Loucy (cell line): ENCODE data around the gene RSU1.

Experiments
- H2AFZ ChIP-seq: fragments of 200-600 bp; sonication (generic); 2 replicates; pipeline ENCODE4 v1.6.0; 2016; ENCODE audit warnings: antibody characterized with exemption, mild to moderate bottlenecking, low read length, moderate library complexity
- H3F3A ChIP-seq: fragments of 200-600 bp; 2 replicates; pipeline ENCODE4 v1.6.0; 2016; ENCODE audit warnings: antibody characterized with exemption, low read depth, mild to moderate bottlenecking
- H3K27me3 ChIP-seq: fragments of 200-600 bp; sonication (generic); 2 replicates; pipeline ENCODE4 v1.6.1; 2014; ENCODE audit warnings: low read length, mild to moderate bottlenecking; ENCODE audit not compliant: insufficient read depth, poor library complexity, severe bottlenecking
- H3K36me3 ChIP-seq: fragments of 200-600 bp; sonication (generic); 2 replicates; pipeline ENCODE4 v1.6.1; 2016; ENCODE audit warnings: low read length; ENCODE audit not compliant: insufficient read depth
- H3K4me1 ChIP-seq: fragments of 200-600 bp; sonication (generic); 2 replicates; pipeline ENCODE4 v1.5.1; 2014; ENCODE audit warnings: low read length, mild to moderate bottlenecking; ENCODE audit not compliant: insufficient read depth, poor library complexity, severe bottlenecking
- H3K4me2 ChIP-seq: fragments of 200-600 bp; sonication (generic); 2 replicates; pipeline ENCODE4 v1.6.0; 2014; ENCODE audit warnings: antibody characterized with exemption, low read length, low read depth, mild to moderate bottlenecking; ENCODE audit not compliant: poor library complexity, severe bottlenecking
- H3K4me3 ChIP-seq: fragments of 200-600 bp; sonication (generic); 2 replicates; pipeline ENCODE4 v1.5.1; 2014; ENCODE audit warnings: low read length, mild to moderate bottlenecking, mixed read lengths; ENCODE audit not compliant: poor library complexity, severe bottlenecking
- H3K79me2 ChIP-seq: fragments of 200-600 bp; sonication (generic); 2 replicates; pipeline ENCODE4 v1.6.1; 2014; ENCODE audit warnings: low read length; ENCODE audit not compliant: insufficient read depth
- H3K9ac ChIP-seq: fragments of 200-600 bp; sonication (generic); 2 replicates; pipeline ENCODE4 v1.6.0; 2014; ENCODE audit warnings: mild to moderate bottlenecking, low read depth, low read length, moderate library complexity; ENCODE audit not compliant: poor library complexity, severe bottlenecking
- H3K9me2 ChIP-seq: fragments of 200-600 bp; sonication (generic); replicated peaks from 2 replicates; pipeline ENCODE4 v1.6.1; 2016; ENCODE audit warnings: low read depth, low read length, mixed read lengths
- H3K9me3 ChIP-seq: fragments of 200-600 bp; sonication (generic); 2 replicates; pipeline ENCODE4 v1.6.1; 2014; ENCODE audit warnings: mild to moderate bottlenecking, antibody characterized with exemption, low read length, low read depth; ENCODE audit not compliant: insufficient read depth
- H4K20me1 ChIP-seq: fragments of 200-600 bp; sonication (generic); 2 replicates; pipeline ENCODE4 v1.6.0; 2014; ENCODE audit warnings: antibody characterized with exemption, low read length, mild to moderate bottlenecking; ENCODE audit not compliant: insufficient read depth, poor library complexity, severe bottlenecking
- EZH2phosphoT487 ChIP-seq: fragments of 200-600 bp; IDR thresholded peaks from 2 replicates; pipeline ENCODE4 v1.6.1; 2018; ENCODE audit warnings: antibody characterized with exemption, mild to moderate bottlenecking, moderate library complexity, borderline replicate concordance
- TF ChIP-seq, protein P1 (sequence below): fragments of 200-600 bp; sonication (generic); conservative IDR thresholded peaks from 2 replicates; pipeline ENCODE4 v1.5.1; 2014; ENCODE audit warnings: mild to moderate bottlenecking, antibody characterized with exemption, low read length

RSU1 gene

DNA sequence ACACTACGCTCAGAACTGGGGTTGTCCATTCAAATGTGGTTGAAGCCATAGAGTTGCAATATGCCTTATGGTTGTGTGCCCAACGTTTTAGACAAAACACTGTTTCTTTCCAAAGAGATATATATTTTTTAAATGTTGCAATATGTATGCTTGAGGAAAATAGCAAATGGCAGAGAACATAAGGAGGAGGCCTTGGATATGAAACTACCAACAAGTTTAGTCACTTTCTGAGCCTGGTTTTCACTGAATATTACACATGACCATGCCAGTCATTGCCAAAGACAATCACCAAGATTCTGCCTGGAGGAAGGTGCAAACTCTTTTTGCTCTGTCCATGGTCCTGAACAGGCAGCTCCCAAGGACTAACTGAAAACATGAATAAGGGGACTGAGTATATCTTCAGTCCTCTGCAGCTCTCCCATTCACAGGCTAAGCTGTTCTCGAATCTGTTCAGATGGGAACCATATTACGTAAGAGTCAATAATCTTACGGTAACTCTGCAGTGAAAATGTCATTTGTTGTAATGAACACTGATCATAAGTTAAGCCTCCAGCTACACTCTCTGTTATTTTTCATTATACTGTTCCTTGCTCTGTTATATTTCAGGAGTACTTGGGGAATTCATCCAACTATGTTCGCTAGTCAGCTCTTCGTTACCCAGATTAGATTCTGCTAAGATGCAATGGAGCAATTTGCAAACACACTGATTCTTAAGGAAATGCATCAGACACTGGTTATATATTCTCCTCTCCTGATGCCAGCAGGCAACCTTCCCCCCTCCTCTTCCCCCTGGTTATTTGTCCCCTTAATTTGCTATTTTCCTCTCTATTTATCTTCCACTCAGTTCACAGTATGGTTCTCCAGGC is 204.9 kb downstream of the RSU1 start:
- Histone ChIP-seq H3K79me2 (no peaks in the 10 kb centered on the region), H3K4me2 (no peak overlapping the region), H2AFZ (no peak overlapping the region), H3K9me3 (no peaks in the 10 kb centered on the region), H3K4me3 (no peak overlapping the region), H3K4me1 (no peaks in the 10 kb centered on the region), H3K27me3 (no peaks in the 10 kb centered on the region), H3K36me3 (no peaks in the 10 kb centered on the region), H3K9ac (no peak overlapping the region), H3K9me2 (no peaks in the 10 kb centered on the region), H4K20me1 (peaks cover 5% of the 10 kb centered on the region), H3F3A (no peaks in the 10 kb centered on the region)
- no peak for TF ChIP-seq EZH2phosphoT487
- TF ChIP-seq, protein P1, sequence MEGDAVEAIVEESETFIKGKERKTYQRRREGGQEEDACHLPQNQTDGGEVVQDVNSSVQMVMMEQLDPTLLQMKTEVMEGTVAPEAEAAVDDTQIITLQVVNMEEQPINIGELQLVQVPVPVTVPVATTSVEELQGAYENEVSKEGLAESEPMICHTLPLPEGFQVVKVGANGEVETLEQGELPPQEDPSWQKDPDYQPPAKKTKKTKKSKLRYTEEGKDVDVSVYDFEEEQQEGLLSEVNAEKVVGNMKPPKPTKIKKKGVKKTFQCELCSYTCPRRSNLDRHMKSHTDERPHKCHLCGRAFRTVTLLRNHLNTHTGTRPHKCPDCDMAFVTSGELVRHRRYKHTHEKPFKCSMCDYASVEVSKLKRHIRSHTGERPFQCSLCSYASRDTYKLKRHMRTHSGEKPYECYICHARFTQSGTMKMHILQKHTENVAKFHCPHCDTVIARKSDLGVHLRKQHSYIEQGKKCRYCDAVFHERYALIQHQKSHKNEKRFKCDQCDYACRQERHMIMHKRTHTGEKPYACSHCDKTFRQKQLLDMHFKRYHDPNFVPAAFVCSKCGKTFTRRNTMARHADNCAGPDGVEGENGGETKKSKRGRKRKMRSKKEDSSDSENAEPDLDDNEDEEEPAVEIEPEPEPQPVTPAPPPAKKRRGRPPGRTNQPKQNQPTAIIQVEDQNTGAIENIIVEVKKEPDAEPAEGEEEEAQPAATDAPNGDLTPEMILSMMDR = no peak

DNA sequence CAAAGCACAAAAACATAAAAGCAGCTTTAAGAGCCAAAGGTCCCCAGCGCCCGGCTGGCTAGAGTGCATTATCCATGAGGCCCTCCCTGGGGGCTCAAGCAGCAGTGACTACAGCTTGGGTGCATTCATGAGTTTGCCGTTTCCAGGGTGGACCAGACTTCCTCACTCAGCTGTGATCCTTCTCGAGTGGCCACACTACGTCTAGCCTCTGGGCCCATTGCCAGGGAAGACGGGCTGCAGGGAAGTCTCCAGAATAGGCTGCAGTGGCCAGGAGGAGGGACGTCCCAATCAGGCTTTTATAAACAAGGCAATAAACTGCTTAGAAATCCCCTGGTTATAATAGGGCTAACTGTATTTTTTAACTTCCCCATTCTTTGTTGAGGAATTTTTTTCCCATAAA is 206.2 kb downstream of the RSU1 start:
- Histone ChIP-seq H3F3A (no peaks in the 10 kb centered on the region), H3K4me1 (no peaks in the 10 kb centered on the region), H3K9ac (no peak overlapping the region), H3K4me3 (no peak overlapping the region), H3K9me2 (no peaks in the 10 kb centered on the region), H3K9me3 (no peaks in the 10 kb centered on the region), H3K27me3 (no peaks in the 10 kb centered on the region), H2AFZ (no peak overlapping the region), H3K79me2 (no peaks in the 10 kb centered on the region), H3K36me3 (no peaks in the 10 kb centered on the region), H4K20me1 (peaks cover 5% of the 10 kb centered on the region), H3K4me2 (no peak overlapping the region)
- TF ChIP-seq, protein P1 = no peak
- no peak for TF ChIP-seq EZH2phosphoT487

DNA sequence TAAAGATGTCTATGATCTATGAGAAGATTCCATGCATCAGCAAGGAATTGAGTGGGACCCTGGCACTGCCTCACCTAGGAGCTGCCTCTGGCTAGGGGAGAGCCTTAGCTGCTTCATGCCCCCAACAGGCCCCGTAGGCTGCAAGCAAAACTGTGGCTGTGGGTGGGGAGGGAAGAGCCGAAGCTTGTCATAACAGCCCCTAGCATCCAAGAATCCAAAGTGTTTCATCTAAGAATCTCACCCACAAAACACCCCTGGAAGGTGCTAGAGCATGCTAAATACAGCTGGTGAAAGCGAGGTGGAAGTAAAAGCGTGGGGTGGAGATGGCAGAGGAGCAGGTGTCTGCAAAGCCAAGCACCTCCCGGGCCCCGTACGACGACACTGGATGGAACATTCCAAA is 208.0 kb downstream of the RSU1 start:
- Histone ChIP-seq H3K4me3 (no peak overlapping the region), H3F3A (no peaks in the 10 kb centered on the region), H3K9me3 (no peaks in the 10 kb centered on the region), H3K27me3 (no peaks in the 10 kb centered on the region), H3K4me2 (no peak overlapping the region), H3K36me3 (no peaks in the 10 kb centered on the region), H3K9ac (no peak overlapping the region), H4K20me1 (peaks cover 5% of the 10 kb centered on the region), H3K9me2 (no peaks in the 10 kb centered on the region), H2AFZ (no peak overlapping the region), H3K4me1 (no peaks in the 10 kb centered on the region), H3K79me2 (no peaks in the 10 kb centered on the region)
- TF ChIP-seq EZH2phosphoT487 = no peak
- TF ChIP-seq, protein P1 = no peak
